Tibial nerve (tissue), 4 donors: Measurements from ENCODE around the gene CDH7.

ENCODE experiments used
- EP300 ChIP-seq, 2 donors: sonication (generic); formaldehyde crosslinking; IDR thresholded peaks; one replicate each; pipeline ENCODE4 v1.6.1; 2017; ENCODE audit warnings: antibody characterized with exemption in 2 of 2, mild to moderate bottlenecking in 1 of 2
- POLR2A ChIP-seq, 2 donors: fragments of 450-650 bp; IDR thresholded peaks; one replicate each; pipeline ENCODE4 v1.6.1; 2017; ENCODE audit warnings: antibody characterized with exemption in 2 of 2, mild to moderate bottlenecking in 2 of 2, moderate library complexity in 2 of 2
- TF ChIP-seq, protein P1 (sequence below), 5 experiments: fragments of 200-600 bp in 3 of 5; fragments of 450-650 bp in 2 of 5; sonication (generic) in 3 of 5; IDR thresholded peaks; one replicate each; pipeline ENCODE4 v1.5.1; 2016 to 2019; ENCODE audit warnings: antibody characterized with exemption in 5 of 5, mild to moderate bottlenecking in 3 of 5, moderate library complexity in 2 of 5

DNA sequence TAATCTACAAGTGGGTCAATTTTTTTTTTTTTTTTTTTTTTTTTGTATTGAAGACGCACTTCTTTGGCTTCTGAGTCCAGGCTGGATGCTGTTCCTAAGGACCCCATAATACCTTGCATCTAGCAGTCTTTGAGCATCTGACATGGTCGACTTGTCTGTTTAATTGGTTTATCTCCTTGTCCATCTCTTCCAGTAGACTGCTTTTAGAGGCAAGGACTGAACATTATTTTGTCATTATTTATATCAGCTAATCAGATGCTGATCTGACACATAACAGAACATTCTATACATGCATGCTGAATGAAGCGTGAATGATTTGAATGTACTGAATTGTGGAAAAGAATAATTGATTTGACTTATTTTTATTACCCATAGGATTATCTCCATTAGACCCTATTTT, 118.7 kb downstream of the CDH7 start:
- TF ChIP-seq, protein P1, sequence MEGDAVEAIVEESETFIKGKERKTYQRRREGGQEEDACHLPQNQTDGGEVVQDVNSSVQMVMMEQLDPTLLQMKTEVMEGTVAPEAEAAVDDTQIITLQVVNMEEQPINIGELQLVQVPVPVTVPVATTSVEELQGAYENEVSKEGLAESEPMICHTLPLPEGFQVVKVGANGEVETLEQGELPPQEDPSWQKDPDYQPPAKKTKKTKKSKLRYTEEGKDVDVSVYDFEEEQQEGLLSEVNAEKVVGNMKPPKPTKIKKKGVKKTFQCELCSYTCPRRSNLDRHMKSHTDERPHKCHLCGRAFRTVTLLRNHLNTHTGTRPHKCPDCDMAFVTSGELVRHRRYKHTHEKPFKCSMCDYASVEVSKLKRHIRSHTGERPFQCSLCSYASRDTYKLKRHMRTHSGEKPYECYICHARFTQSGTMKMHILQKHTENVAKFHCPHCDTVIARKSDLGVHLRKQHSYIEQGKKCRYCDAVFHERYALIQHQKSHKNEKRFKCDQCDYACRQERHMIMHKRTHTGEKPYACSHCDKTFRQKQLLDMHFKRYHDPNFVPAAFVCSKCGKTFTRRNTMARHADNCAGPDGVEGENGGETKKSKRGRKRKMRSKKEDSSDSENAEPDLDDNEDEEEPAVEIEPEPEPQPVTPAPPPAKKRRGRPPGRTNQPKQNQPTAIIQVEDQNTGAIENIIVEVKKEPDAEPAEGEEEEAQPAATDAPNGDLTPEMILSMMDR (IDR thresholded peaks at IDR 0.05), result no peak
- no peak for TF ChIP-seq POLR2A (IDR thresholded peaks at IDR 0.05)
- TF ChIP-seq EP300 (IDR thresholded peaks at IDR 0.05), result no peak
